GM18867 (cell line): ENCODE measurements around the gene STK24.
A peak's percentile ranks its signal among the peaks of the same experiment; 100 is the strongest.

ENCODE experiments used
- ATAC-seq: cut with Tn5 transposase; IDR thresholded peaks from one replicate; pipeline ENCODE4 v1.9.1; 2021; ENCODE audit warnings: mild to moderate bottlenecking, moderate library complexity; ENCODE audit not compliant: unreplicated experiment

STK24 gene

DNA sequence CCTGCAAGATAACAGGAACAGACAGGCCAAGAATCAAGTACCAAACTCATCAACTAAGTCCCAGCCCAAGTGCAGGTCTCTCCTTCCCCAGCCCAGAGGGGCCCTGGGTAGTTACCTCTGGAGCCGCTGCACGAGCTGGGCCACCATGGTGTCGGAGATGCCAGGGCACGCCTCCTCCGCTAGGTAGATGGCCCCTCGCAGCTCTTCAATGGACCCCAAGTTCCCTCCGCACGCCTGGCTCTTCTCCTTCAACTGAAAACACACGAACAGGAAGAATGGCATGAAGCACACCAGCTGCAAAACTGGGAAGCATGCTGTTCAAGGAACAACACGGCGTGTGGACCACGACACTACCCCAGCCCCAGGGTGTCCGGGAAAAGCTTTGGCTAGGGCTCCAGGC, 119.9 kb downstream of the STK24 start:
- ATAC-seq, result no peak

DNA sequence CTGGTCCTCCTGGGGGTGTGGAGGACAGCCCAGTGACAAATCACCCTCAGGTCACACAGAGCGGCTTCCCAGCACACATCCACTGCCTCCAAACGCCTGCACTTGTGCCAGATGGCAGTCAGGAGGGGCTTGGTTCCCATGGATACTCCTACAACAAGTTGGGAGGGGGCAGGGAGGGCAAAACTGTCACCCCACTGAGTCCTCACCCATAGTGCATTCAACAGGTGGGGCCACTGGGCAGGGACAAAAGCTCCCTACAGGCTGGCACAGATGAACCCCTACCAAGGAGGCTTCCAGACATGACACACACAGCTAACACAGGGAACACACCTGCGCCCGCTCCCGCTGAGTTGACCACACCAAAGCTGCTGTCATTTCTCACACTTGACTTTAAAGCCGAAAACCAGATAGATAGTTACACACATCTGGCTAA, 120.5 kb downstream of the STK24 start:
- no peak for ATAC-seq

DNA sequence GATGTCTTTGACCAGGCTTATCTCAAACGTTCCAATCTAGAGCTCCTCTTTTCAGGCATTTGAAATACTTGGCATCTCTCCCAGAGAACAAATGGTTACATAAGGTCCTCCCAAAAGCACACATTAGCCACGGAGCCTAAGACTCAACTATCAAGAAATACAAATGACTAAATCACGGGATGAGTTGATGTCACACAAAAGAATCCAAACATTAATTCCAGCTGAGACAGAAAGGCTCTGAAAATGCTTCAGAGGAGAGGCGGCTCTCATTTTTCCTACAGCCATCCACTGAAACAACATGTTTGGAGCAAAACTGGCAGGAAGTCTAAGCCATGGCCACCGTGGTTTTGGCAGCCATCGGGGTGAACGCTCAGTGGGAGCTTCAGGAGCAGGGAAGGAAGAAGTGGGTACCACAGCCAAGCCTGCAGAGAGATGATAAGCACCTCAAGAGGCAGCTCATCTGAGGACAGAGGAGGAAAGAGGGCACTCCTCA, 122.5 kb downstream of the STK24 start:
- no peak for ATAC-seq

DNA sequence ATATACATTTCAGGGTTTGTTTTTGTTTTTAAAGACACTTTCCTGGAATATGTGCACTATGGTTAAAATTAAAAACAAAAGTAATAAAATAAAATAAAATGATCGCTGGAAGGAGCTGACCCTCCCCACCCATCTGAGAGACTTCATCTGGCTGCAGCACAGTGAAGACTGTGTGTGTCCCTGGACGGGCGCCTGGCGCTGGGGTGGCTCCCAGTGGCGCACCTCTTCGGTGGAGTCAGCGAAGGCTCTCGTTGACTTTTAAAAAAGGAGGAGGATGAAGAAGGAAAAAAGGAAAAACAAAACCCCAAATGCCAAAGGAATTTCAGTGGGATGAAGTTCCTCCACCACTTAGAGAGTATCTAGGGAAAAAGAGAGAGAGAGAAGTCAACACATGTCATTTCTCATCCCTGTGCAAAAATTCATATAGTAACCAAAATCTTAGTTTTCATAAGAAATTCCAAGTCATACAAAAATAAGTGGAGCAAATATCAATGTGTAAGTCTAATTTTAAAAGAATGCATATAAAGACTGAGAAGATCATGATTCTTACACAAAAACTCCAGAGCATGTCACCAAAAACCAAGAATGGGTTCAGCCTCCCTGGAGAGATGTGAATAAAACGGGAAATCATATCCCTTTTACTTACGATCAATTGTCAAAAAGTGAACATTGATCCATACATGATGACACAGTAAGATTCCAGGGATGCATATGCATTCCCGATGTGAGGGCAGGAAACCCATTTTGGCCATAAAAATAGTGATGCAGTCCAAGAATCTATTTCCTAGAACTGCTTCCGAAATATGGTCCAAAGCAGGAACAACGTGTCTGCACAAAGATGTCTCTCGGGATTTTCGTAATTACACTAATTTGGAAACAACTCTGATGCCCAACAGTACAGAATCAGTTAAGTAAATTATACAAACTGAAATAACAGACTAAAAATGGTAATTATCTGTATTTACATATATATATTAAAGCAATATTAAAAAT, 123.8 kb downstream of the STK24 start:
- ATAC-seq, result no peak

DNA sequence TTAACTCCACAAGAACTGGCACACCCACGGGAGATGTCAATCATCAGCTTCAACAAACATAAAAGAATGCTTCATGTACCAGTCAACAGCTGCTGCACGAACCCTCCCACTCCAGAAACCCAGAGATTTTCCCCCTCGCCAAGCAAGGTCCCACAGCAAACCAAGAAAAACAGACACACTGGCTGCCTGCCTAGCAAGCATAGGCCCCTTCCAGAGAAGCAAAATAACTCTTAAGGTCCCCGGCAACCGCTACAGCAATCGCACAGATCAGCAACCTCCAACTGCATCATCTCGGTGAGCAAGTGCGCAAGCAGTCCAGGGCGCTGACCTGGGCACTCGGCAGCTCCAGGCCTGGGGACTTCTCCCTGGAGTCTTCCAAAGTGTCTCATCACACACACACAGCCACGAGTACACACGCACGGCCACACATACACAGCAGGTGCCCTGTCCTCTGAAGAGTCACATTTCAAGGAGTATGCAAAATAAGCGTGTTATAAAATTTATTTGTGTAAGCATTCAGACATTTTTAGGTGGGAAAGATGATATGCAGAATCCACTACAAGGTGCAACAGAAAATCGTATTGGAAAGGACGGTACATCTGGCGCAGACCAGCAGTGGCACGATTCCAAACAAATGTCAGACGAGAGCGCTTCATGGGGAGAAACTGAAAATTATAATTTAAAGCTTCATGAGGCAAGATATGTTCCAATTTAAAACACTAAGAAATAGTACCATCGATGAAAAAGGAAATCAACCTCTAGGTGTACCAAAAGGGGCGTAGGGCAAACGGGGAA, 125.0 kb downstream of the STK24 start:
- ATAC-seq, result no peak

GRCh38 chr13:98450539-98451111, 126.3 kb downstream of the STK24 start:
- no peak for ATAC-seq

DNA sequence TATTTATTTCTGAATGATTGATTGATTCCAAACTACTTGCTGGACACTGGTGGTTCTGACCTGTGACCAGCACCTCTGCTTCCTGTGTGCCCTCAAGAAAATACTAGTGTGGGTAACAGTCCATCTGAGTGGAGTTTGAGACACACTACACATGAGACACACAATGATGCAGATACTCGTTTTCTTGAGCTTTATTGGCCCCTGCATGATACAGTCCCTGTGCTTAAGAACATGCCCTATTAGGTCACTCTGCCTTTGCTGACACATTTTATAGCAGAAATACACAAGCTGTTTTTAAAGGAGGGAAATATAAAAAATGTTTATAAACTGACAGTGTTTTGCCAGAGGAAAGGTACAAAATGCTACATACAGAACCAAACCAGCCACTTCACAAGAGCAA, 126.9 kb downstream of the STK24 start:
- ATAC-seq, result no peak

DNA sequence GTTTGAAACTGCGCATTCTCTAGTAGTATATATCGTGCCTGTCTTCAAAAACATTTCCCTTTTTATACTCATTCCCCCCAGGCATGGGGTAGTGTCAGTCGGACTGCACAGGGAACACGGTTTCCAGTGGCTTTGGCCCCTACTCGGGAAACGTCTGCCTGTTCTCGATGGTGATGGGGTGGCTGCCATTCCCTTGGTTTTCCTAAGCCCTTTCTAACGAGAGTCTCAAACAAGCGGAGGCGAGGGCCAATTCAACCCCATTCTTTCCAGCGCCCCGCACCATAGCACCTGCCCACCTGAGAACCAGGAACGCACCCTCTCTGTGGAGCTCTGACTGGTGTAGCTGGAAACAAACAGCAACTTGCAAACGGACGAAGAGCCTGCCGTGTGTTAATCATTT, 127.6 kb downstream of the STK24 start:
- ATAC-seq, result no peak

- no peak for ATAC-seq
These were observed 128.3 kb downstream of the STK24 start for GRCh38 chr13:98448642-98448928.

- ATAC-seq, result peak; percentile 53
These were observed 128.8 kb downstream of the STK24 start for GRCh38 chr13:98447881-98448641.

DNA sequence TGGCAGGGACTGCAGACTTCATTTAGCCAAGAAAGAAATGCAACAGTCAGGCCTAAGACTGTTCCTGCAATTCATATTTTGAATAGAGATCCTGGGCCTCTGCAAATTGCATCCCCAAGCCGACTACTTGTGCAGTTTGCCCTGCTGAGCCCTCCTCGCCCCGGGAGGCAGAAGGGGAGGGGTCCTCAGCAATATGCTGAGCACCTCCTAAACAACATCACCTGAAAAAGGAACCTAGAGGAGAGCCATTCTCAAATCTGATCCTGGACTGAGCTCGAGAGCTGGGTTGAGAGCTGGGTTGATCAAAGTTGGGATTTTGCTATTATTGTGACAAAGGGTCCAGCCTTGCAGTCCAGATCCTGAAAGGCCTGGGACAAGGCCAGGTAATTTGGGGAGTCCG, 129.8 kb downstream of the STK24 start:
- ATAC-seq, result no peak

- no peak for ATAC-seq
These were observed 130.7 kb downstream of the STK24 start for GRCh38 chr13:98446234-98446621.

DNA sequence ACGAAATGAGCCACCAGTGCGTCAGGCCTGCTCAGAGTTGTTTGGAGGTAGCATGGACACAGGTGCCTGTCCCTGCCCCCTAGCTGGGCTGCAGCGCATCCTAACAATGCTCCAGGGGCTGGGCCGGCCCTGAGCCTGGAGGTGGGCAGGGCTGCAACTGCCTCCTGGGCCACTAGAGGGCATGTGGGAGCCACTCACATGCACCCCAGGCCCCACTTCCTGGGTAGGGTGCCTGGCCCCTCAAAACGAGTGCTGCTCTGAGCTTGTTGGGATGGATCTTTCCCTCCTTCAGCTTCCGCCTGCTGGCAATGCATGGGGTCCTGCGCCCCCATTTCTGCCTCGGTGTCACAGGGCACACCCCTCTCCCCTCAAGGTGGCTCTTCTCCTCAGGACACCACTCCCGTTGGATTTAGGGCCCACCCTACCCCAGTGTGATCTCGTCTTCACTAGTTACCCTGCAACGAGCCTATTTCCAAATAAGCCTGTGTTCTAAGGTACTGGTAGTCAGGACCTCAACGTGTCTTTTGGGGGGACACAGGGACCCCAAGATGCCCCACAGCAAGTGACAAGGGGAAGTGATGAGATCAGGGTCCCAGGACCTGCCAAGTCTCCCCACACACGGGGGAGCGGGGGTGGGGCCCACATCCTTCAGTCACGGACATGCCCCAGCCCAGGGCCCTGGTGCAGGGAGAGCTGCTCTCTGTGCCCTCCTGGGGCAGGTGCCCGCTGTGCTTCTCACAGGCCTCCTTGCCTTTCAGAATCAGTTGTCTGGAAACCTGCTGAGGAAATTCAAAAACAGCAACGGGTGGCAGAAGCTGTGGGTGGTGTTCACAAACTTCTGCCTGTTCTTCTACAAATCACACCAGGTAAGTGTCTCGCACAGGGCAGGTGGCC, 131.3 kb downstream of the STK24 start:
- ATAC-seq, result peak; percentile 85

- no peak for ATAC-seq
These were observed 132.5 kb downstream of the STK24 start for GRCh38 chr13:98444381-98444780.

- no peak for ATAC-seq
These were observed 133.0 kb downstream of the STK24 start for GRCh38 chr13:98443800-98444325.

- ATAC-seq, result no peak
These were observed 133.6 kb downstream of the STK24 start for GRCh38 chr13:98443329-98443728.

DNA sequence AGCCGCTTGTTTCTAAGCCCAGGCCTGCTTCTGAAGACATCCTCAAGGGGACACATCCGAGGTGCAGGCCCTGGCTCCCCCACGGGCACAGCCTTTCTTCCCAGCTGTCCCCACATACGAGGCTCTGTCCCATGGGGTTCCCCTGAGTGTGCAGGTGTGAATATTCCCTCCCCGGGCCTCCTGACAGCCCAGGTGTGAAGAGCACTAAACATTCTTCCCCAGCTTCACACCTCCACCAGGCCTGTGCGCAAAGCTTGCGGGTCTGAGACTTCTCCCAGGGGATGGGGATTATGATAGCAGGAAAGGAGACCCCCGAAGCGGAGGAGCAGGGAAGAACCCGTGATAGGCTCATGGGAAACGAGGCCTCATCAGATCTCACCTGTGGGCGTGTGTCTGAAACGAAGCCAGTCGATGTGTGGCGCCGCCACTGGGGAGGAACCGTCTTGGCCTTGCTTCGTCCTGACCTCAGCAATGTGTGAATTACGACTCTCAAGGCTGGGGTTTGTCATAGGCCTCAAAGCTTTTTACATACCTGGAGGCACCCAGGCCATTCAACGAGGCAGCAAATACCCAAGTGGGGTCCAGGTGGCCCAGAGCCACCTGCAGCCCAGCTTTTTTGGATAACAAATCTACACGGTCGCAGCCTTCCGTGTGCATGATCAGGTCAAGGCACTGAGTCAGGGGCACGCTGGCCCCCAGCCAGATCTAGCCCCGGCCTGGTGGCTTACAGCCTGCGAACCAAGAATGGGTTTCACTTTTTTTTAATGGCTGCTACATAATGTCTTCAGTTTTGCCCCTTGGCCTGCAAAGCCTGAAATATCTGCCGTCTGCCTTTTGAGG, 134.3 kb downstream of the STK24 start:
- no peak for ATAC-seq

- ATAC-seq, result no peak
These were observed 135.7 kb downstream of the STK24 start for GRCh38 chr13:98441056-98441676.
